ENCODE data around the gene CACNA1E.

CACNA1E gene

GRCh38 chr1:181483285-181484195, at the start of gene CACNA1E:
TSS of gene CACNA1E (plus strand) at chr1:181483517. CDS start at chr1:181483745, 228 bp downstream.
- no peaks in the 10 kb centered on the region for H3K36me3 Mint-ChIP-seq
- peak within 1 kb of the TSS; percentile 76 for H3K4me3 Mint-ChIP-seq
- ATAC-seq (ENCODE audit: low read depth) (no peak), DNase-seq (ENCODE audit: low spot score in 2 of 2) (no peak)
- peaks cover 39% of the 10 kb centered on the region for H3K27me3 Mint-ChIP-seq
- H3K4me1 Mint-ChIP-seq = peaks cover 24% of the 10 kb centered on the region
- H3K9me3 Mint-ChIP-seq = no peaks in the 10 kb centered on the region
- no peak within 1 kb of the TSS for H3K27ac Mint-ChIP-seq

GRCh38 chr1:181433931-181434330, 49.4 kb upstream of the CACNA1E start:
- no peak for DNase-seq (ENCODE audit: low spot score in 2 of 2)
- Mint-ChIP-seq H3K4me3 (no peak overlapping the region), H3K27me3 (peaks cover 13% of the 10 kb centered on the region), H3K9me3 (no peaks in the 10 kb centered on the region), H3K4me1 (no peaks in the 10 kb centered on the region), H3K36me3 (no peaks in the 10 kb centered on the region), H3K27ac (no peak overlapping the region)
- no peak for ATAC-seq (ENCODE audit: low read depth)

DNA sequence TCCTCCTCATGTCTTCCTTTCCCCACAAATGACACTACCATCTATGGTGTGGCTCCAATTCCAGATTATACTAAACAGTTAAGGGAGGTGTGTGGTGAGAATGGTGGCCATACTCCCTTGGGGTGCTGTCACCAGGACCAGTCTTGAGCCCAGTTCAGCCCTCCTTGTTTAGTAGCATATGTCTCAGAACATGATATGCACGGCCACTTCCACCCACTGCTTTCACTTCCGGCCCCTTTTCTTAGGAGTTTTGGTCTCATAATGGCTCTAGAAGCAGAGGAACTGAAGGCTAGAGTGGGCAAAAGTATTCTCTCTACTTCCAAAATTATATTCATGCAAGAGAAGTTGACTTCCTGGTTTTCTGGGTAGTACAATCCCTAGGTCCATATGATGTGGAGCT, 45.3 kb upstream of the CACNA1E start:
- H3K27ac Mint-ChIP-seq = no peak overlapping the region
- H3K4me3 Mint-ChIP-seq = no peak overlapping the region
- H3K36me3 Mint-ChIP-seq = no peaks in the 10 kb centered on the region
- H3K4me1 Mint-ChIP-seq = no peaks in the 10 kb centered on the region
- ATAC-seq (ENCODE audit: low read depth) (no peak), DNase-seq (ENCODE audit: low spot score in 2 of 2) (no peak)
- H3K9me3 Mint-ChIP-seq = no peaks in the 10 kb centered on the region
- peaks cover 15% of the 10 kb centered on the region for H3K27me3 Mint-ChIP-seq

DNA sequence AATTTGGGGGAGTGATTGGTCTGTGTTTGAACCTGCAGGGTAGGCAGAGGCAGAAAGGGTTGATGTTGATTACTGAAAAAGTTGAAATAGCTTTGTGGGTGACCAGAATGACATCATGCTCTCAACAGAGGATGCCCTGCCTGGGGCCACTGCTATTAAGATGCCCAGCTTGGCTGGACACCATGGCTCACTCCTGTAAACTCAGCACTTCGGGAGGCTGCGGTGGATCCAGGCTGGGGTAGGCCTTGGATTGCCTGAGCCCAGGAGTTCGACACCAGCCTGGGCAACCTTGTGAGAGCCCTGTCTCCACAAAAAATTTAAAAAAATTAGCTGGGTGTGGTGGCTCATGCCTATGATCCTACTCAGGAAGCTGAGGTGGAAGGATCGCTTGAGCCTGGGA, 42.8 kb upstream of the CACNA1E start:
- ATAC-seq (ENCODE audit: low read depth) = no peak
- Mint-ChIP-seq H3K27ac (no peak overlapping the region), H3K36me3 (no peaks in the 10 kb centered on the region)

GRCh38 chr1:181442181-181442525, 41.2 kb upstream of the CACNA1E start:
- Mint-ChIP-seq H3K4me1 (no peaks in the 10 kb centered on the region), H3K27me3 (peaks cover 6% of the 10 kb centered on the region), H3K9me3 (no peaks in the 10 kb centered on the region), H3K36me3 (no peaks in the 10 kb centered on the region), H3K4me3 (no peak overlapping the region), H3K27ac (no peak overlapping the region)
- DNase-seq (ENCODE audit: low spot score in 2 of 2) = no peak
- no peak for ATAC-seq (ENCODE audit: low read depth)

More for the DNA sequence above, 42.8 kb upstream of the CACNA1E start:
- no peaks in the 10 kb centered on the region for H3K4me1 Mint-ChIP-seq
- peaks cover 9% of the 10 kb centered on the region for H3K27me3 Mint-ChIP-seq
- DNase-seq (ENCODE audit: low spot score in 2 of 2) = no peak
- H3K4me3 Mint-ChIP-seq = no peak overlapping the region
- H3K9me3 Mint-ChIP-seq = no peaks in the 10 kb centered on the region

GRCh38 chr1:181443231-181443853, 40.0 kb upstream of the CACNA1E start:
- no peaks in the 10 kb centered on the region for H3K4me1 Mint-ChIP-seq
- H3K36me3 Mint-ChIP-seq = no peaks in the 10 kb centered on the region
- ATAC-seq (ENCODE audit: low read depth) (no peak), DNase-seq (ENCODE audit: low spot score in 2 of 2) (no peak)
- peaks cover 3% of the 10 kb centered on the region for H3K27me3 Mint-ChIP-seq
- H3K4me3 Mint-ChIP-seq = no peak overlapping the region
- no peaks in the 10 kb centered on the region for H3K9me3 Mint-ChIP-seq
- no peak overlapping the region for H3K27ac Mint-ChIP-seq

GRCh38 chr1:181445436-181445835, 37.9 kb upstream of the CACNA1E start:
- H3K9me3 Mint-ChIP-seq = no peaks in the 10 kb centered on the region
- DNase-seq (ENCODE audit: low spot score in 2 of 2) (no peak), ATAC-seq (ENCODE audit: low read depth) (no peak)
- peaks cover 3% of the 10 kb centered on the region for H3K27me3 Mint-ChIP-seq
- H3K27ac Mint-ChIP-seq = no peak overlapping the region
- no peaks in the 10 kb centered on the region for H3K4me1 Mint-ChIP-seq
- H3K36me3 Mint-ChIP-seq = no peaks in the 10 kb centered on the region
- H3K4me3 Mint-ChIP-seq = no peak overlapping the region

GRCh38 chr1:181448461-181448860, 34.9 kb upstream of the CACNA1E start:
- H3K9me3 Mint-ChIP-seq = no peaks in the 10 kb centered on the region
- H3K27ac Mint-ChIP-seq = no peak overlapping the region
- ATAC-seq (ENCODE audit: low read depth) (no peak), DNase-seq (ENCODE audit: low spot score in 2 of 2) (no peak)
- no peaks in the 10 kb centered on the region for H3K4me1 Mint-ChIP-seq
- no peak overlapping the region for H3K4me3 Mint-ChIP-seq
- H3K27me3 Mint-ChIP-seq = peaks cover 3% of the 10 kb centered on the region
- no peaks in the 10 kb centered on the region for H3K36me3 Mint-ChIP-seq

DNA sequence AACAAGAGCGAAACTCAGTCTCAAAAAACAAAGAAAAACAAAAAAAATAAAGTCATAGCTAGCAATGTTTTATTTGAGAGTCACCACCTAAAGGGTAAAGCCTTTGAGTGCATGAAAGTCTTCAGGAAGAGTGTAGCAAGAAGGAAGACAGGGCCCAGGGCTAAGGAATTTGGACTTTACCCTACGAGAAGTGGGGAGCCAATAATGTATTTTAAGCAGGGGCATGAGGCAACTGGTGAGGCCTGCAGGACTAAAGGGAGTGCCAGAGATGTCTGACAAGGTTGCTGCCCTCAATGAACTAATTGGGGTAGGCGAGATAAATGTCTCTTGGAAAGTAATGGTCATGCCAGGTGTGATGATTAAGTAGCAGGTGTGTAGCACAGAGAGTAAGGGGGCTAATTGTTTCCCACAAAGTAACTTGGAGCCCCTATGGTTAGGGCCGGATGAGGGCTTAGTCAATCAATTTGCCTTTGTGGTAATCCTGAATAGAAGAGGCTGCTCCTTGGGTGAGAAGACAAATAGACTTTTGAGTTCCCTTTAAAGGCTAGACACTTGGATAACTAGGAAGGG, 31.6 kb upstream of the CACNA1E start:
- H3K27ac Mint-ChIP-seq = no peak overlapping the region
- peaks cover 6% of the 10 kb centered on the region for H3K27me3 Mint-ChIP-seq
- H3K4me3 Mint-ChIP-seq = no peak overlapping the region
- H3K4me1 Mint-ChIP-seq = no peaks in the 10 kb centered on the region
- DNase-seq (ENCODE audit: low spot score in 2 of 2) (no peak), ATAC-seq (ENCODE audit: low read depth) (no peak)
- H3K9me3 Mint-ChIP-seq = peaks cover 4% of the 10 kb centered on the region
- no peaks in the 10 kb centered on the region for H3K36me3 Mint-ChIP-seq

- no peak overlapping the region for H3K27ac Mint-ChIP-seq
- H3K27me3 Mint-ChIP-seq = peaks cover 8% of the 10 kb centered on the region
- H3K4me3 Mint-ChIP-seq = no peak overlapping the region
- peaks cover 7% of the 10 kb centered on the region for H3K9me3 Mint-ChIP-seq
- no peaks in the 10 kb centered on the region for H3K4me1 Mint-ChIP-seq
- ATAC-seq (ENCODE audit: low read depth) = no peak
- DNase-seq (ENCODE audit: low spot score in 2 of 2) = no peak
- no peaks in the 10 kb centered on the region for H3K36me3 Mint-ChIP-seq
Observed at GRCh38 chr1:181452746-181453145, 30.6 kb upstream of the CACNA1E start.

GRCh38 chr1:181453541-181454201, 29.6 kb upstream of the CACNA1E start:
- DNase-seq (ENCODE audit: low spot score in 2 of 2) = no peak
- H3K36me3 Mint-ChIP-seq = no peaks in the 10 kb centered on the region
- no peaks in the 10 kb centered on the region for H3K4me1 Mint-ChIP-seq
- peaks cover 7% of the 10 kb centered on the region for H3K9me3 Mint-ChIP-seq
- H3K27me3 Mint-ChIP-seq = peaks cover 8% of the 10 kb centered on the region
- no peak overlapping the region for H3K27ac Mint-ChIP-seq
- ATAC-seq (ENCODE audit: low read depth) = no peak
- H3K4me3 Mint-ChIP-seq = no peak overlapping the region

GRCh38 chr1:181456551-181456950, 26.8 kb upstream of the CACNA1E start:
- Mint-ChIP-seq H3K4me3 (no peak overlapping the region), H3K36me3 (no peaks in the 10 kb centered on the region), H3K9me3 (peaks cover 7% of the 10 kb centered on the region), H3K4me1 (no peaks in the 10 kb centered on the region), H3K27me3 (peaks cover 7% of the 10 kb centered on the region), H3K27ac (no peak overlapping the region)
- no peak for DNase-seq (ENCODE audit: low spot score in 2 of 2)
- ATAC-seq (ENCODE audit: low read depth) = no peak

- DNase-seq (ENCODE audit: low spot score in 2 of 2) = no peak
Observed at GRCh38 chr1:181458419-181458818, 24.9 kb upstream of the CACNA1E start.

GRCh38 chr1:181459067-181459466, 24.2 kb upstream of the CACNA1E start:
- Mint-ChIP-seq H3K36me3 (no peaks in the 10 kb centered on the region), H3K27ac (no peak overlapping the region), H3K4me1 (no peaks in the 10 kb centered on the region), H3K9me3 (peaks cover 8% of the 10 kb centered on the region), H3K27me3 (peaks cover 7% of the 10 kb centered on the region), H3K4me3 (no peak overlapping the region)
- ATAC-seq (ENCODE audit: low read depth) (no peak), DNase-seq (ENCODE audit: low spot score in 2 of 2) (no peak)

More at GRCh38 chr1:181458419-181458818, 24.9 kb upstream of the CACNA1E start:
- Mint-ChIP-seq H3K27me3 (peaks cover 7% of the 10 kb centered on the region), H3K9me3 (peaks cover 7% of the 10 kb centered on the region), H3K36me3 (no peaks in the 10 kb centered on the region), H3K4me3 (no peak overlapping the region), H3K27ac (no peak overlapping the region), H3K4me1 (no peaks in the 10 kb centered on the region)
- ATAC-seq (ENCODE audit: low read depth) = no peak
